ENCODE results near the gene ERICH4.

ERICH4 gene

GRCh38 chr19:41435936-41436673 is 6.9 kb upstream of the ERICH4 start:
- Histone ChIP-seq H3K27ac (ENCODE audit: low read depth, low read length, poor library complexity, severe bottlenecking) (no peak overlapping the region), H4K20me1 (ENCODE audit: insufficient read depth, low read length) (no peaks in the 10 kb centered on the region), H3K4me1 (ENCODE audit: insufficient read depth, low read length, severe bottlenecking) (peaks cover 10% of the 10 kb centered on the region), H3F3A (ENCODE audit: insufficient read depth, low read length) (no peaks in the 10 kb centered on the region; the same call in 1 of the 2 replicates), H2AFZ (ENCODE audit: low read length) (no peak overlapping the region), H3K4me2 (ENCODE audit: low read length) (no peak overlapping the region), H3K9me3 (ENCODE audit: low read length) (no peaks in the 10 kb centered on the region), H3K79me2 (ENCODE audit: insufficient read depth, low read length) (peaks cover 6% of the 10 kb centered on the region; the same call in 1 of the 2 replicates), H3K9me2 (ENCODE audit: low read depth, low read length) (no peaks in the 10 kb centered on the region), H3K4me3 (ENCODE audit: low read depth, low read length, poor library complexity, severe bottlenecking) (no peak overlapping the region), H3K36me3 (ENCODE audit: insufficient read depth, low read length) (peaks cover 28% of the 10 kb centered on the region; the same call in 1 of the 2 replicates), H3K9ac (ENCODE audit: low read length) (no peak overlapping the region), H3K27me3 (ENCODE audit: insufficient read depth, low read length) (no peaks in the 10 kb centered on the region)
- TF ChIP-seq CTCF (IDR thresholded peaks at IDR 0.05; ENCODE audit: low read length): no peak

GRCh38 chr19:41436674-41436951 is 6.3 kb upstream of the ERICH4 start:
- no peak overlapping the region for H3K4me2 ChIP-seq (ENCODE audit: low read length)
- H3K9me2 ChIP-seq (ENCODE audit: low read depth, low read length): no peaks in the 10 kb centered on the region
- no peaks in the 10 kb centered on the region; the same call in 1 of the 2 replicates for H3F3A ChIP-seq (ENCODE audit: insufficient read depth, low read length)
- H4K20me1 ChIP-seq (ENCODE audit: insufficient read depth, low read length): no peaks in the 10 kb centered on the region
- no peaks in the 10 kb centered on the region for H3K9me3 ChIP-seq (ENCODE audit: low read length)
- H3K27me3 ChIP-seq (ENCODE audit: insufficient read depth, low read length): no peaks in the 10 kb centered on the region
- H3K36me3 ChIP-seq (ENCODE audit: insufficient read depth, low read length): peaks cover 24% of the 10 kb centered on the region; the same call in 1 of the 2 replicates
- H3K9ac ChIP-seq (ENCODE audit: low read length): no peak overlapping the region
- H3K27ac ChIP-seq (ENCODE audit: low read depth, low read length, poor library complexity, severe bottlenecking): no peak overlapping the region
- H3K4me1 ChIP-seq (ENCODE audit: insufficient read depth, low read length, severe bottlenecking): peaks cover 10% of the 10 kb centered on the region
- TF ChIP-seq EZH2 (IDR thresholded peaks at IDR 0.05; ENCODE audit: borderline replicate concordance, low read length) (no peak), CTCF (IDR thresholded peaks at IDR 0.05; ENCODE audit: low read length) (no peak)
- H3K4me3 ChIP-seq (ENCODE audit: low read depth, low read length, poor library complexity, severe bottlenecking): no peak overlapping the region
- H3K79me2 ChIP-seq (ENCODE audit: insufficient read depth, low read length): peaks cover 6% of the 10 kb centered on the region; the same call in 1 of the 2 replicates
- no peak overlapping the region for H2AFZ ChIP-seq (ENCODE audit: low read length)

GRCh38 chr19:41437944-41438574 is 4.9 kb upstream of the ERICH4 start:
- no peaks in the 10 kb centered on the region for H3K27me3 ChIP-seq (ENCODE audit: insufficient read depth, low read length)

More at GRCh38 chr19:41437944-41438574, 4.9 kb upstream of the ERICH4 start:
- Histone ChIP-seq H3K9me2 (ENCODE audit: low read depth, low read length) (no peaks in the 10 kb centered on the region), H2AFZ (ENCODE audit: low read length) (no peak overlapping the region), H3K9ac (ENCODE audit: low read length) (no peak overlapping the region), H3K4me1 (ENCODE audit: insufficient read depth, low read length, severe bottlenecking) (peaks cover 10% of the 10 kb centered on the region), H3K9me3 (ENCODE audit: low read length) (no peaks in the 10 kb centered on the region), H3F3A (ENCODE audit: insufficient read depth, low read length) (no peaks in the 10 kb centered on the region), H4K20me1 (ENCODE audit: insufficient read depth, low read length) (no peaks in the 10 kb centered on the region), H3K27ac (ENCODE audit: low read depth, low read length, poor library complexity, severe bottlenecking) (no peak overlapping the region), H3K36me3 (ENCODE audit: insufficient read depth, low read length) (peaks cover 10% of the 10 kb centered on the region; the same call in 1 of the 2 replicates), H3K4me3 (ENCODE audit: low read depth, low read length, poor library complexity, severe bottlenecking) (no peak overlapping the region), H3K4me2 (ENCODE audit: low read length) (no peak overlapping the region), H3K79me2 (ENCODE audit: insufficient read depth, low read length) (peaks cover 6% of the 10 kb centered on the region; the same call in 1 of the 2 replicates)
- TF ChIP-seq EZH2 (IDR thresholded peaks at IDR 0.05; ENCODE audit: borderline replicate concordance, low read length): no peak
- TF ChIP-seq CTCF (IDR thresholded peaks at IDR 0.05; ENCODE audit: low read length): no peak
